HG02840 (cell line): ENCODE measurements around the gene GLRX2.
"Not testable (repeated sequence)": the region's sequence is repeated elsewhere in the genome, so short reads cannot be mapped to it uniquely, and the experiment has no call there.

Experiments
- ATAC-seq: cut with Tn5 transposase; IDR thresholded peaks from one replicate; pipeline ENCODE4 v1.9.1; 2021; ENCODE audit warnings: mild to moderate bottlenecking, moderate library complexity, moderate number of reproducible peaks; ENCODE audit not compliant: unreplicated experiment, low FRiP score

The GLRX2 gene

GRCh38 chr1:193068013-193068412 lies 37.2 kb downstream of the GLRX2 start:
- no peak for ATAC-seq

GRCh38 chr1:193066606-193067005 lies 38.6 kb downstream of the GLRX2 start:
- ATAC-seq, result no peak

GRCh38 chr1:193065954-193066353 lies 39.3 kb downstream of the GLRX2 start:
- no peak for ATAC-seq

GRCh38 chr1:193062698-193063463 lies 42.3 kb downstream of the GLRX2 start:
- no peak for ATAC-seq

- no peak for ATAC-seq
These were observed 44.3 kb downstream of the GLRX2 start for GRCh38 chr1:193060938-193061337.

GRCh38 chr1:193060406-193060805 lies 44.8 kb downstream of the GLRX2 start:
- no peak for ATAC-seq

GRCh38 chr1:193060115-193060403 lies 45.2 kb downstream of the GLRX2 start:
- ATAC-seq, result no peak

GRCh38 chr1:193059282-193060114 lies 45.7 kb downstream of the GLRX2 start, which contains the start of the genes RO60 and UCHL5:
Gene RO60 (plus strand): TSS chr1:193059612. CDS start chr1:193069055, 9,443 bp downstream.
Gene UCHL5 (minus strand): TSS chr1:193059360. CDS start chr1:193059260, 100 bp downstream.
- peak; percentile 94 for ATAC-seq

GRCh38 chr1:193058529-193059281 lies 46.5 kb downstream of the GLRX2 start:
- peak; percentile 54 for ATAC-seq

- no peak for ATAC-seq
These were observed 51.0 kb downstream of the GLRX2 start for GRCh38 chr1:193054169-193054675.

GRCh38 chr1:193048913-193049312 lies 56.3 kb downstream of the GLRX2 start:
- ATAC-seq, result not testable (repeated sequence)
